Gastrocnemius medialis (tissue), 4 donors: ENCODE results near the gene FOXA2. TPM values are rescaled to one million over a fixed set of nuclear protein-coding genes. Genes with fewer than 3 reads are reported as not detected.

ENCODE experiments used
- ATAC-seq, 2 donors: fragments of 150-250 bp; one replicate each; pipeline ENCODE4 v1.9.1; 2016
- DNase-seq, 2 donors: peaks; one replicate each; pipeline ENCODE4 v3.0.0-alpha.2; 2019
- H3K27ac ChIP-seq, 4 donors: fragments of 200-600 bp; sonication (generic); 1 replicate in 1 of 4; 2 replicates in 3 of 4; pipeline ENCODE4 v1.5.1; 2016 to 2018; ENCODE audit warnings: mild to moderate bottlenecking in 2 of 4, moderate library complexity in 1 of 4
- H3K27me3 ChIP-seq, 3 donors: fragments of 200-600 bp; sonication (generic) in 2 of 3; 1 replicate in 1 of 3; 2 replicates in 2 of 3; pipeline versions ENCODE4 v1.5.1 to v1.6.0; 2016 to 2019; ENCODE audit warnings: mild to moderate bottlenecking in 1 of 3, moderate library complexity in 1 of 3
- H3K36me3 ChIP-seq, 2 donors: fragments of 200-600 bp; sonication (generic) in 1 of 2; one replicate each; pipeline ENCODE4 v1.5.1; 2017 to 2018
- H3K4me1 ChIP-seq, 2 donors: fragments of 200-600 bp; sonication (generic) in 1 of 2; one replicate each; pipeline ENCODE4 v1.5.1; 2016 to 2017; ENCODE audit warnings: mild to moderate bottlenecking in 2 of 2
- H3K4me3 ChIP-seq, 4 donors: fragments of 200-600 bp; sonication (generic) in 3 of 4; 1 replicate in 1 of 4; 2 replicates in 3 of 4; pipeline ENCODE4 v1.5.1; 2016 to 2019; ENCODE audit warnings: mild to moderate bottlenecking in 2 of 4
- H3K9me3 ChIP-seq, 3 donors: fragments of 200-600 bp; sonication (generic) in 2 of 3; 1 replicate in 1 of 3; 2 replicates in 2 of 3; pipeline ENCODE4 v1.5.1; 2016 to 2019
- POLR2A ChIP-seq, 2 donors: fragments of 450-650 bp; IDR thresholded peaks; one replicate each; pipeline ENCODE4 v1.6.1; 2017; ENCODE audit warnings: antibody characterized with exemption in 2 of 2, mild to moderate bottlenecking in 2 of 2, moderate library complexity in 2 of 2
- in situ Hi-C, 4 donors: fragments of 200-750 bp; cut with MboI; loops; one replicate each; pipeline versions ENCODE4 v1.15.0 to v1.8.0; 2017; ENCODE audit warnings: low sequenced_read_pairs in 4 of 4
- intact Hi-C: fragments of 100-400 bp; cut with DNase I; formaldehyde crosslinking; loops from one replicate; pipeline ENCODE4 v1.15.1; 2023; ENCODE audit warnings: low total_unique reads
- total RNA-seq, 4 donors: library from RNA; depleted of rRNA; stranded (reverse); fragments of >200 nt; gene quantifications; one replicate each; pipeline versions ENCODE4 v1.1.0 to v1.2.3, GENCODE V29; 2016
- TF ChIP-seq, protein P1 (sequence below), 5 experiments: fragments of 450-650 bp in 3 of 5; fragments of 200-600 bp in 2 of 5; sonication (generic) in 2 of 5; IDR thresholded peaks in 4 of 5; conservative IDR thresholded peaks in 1 of 5; 1 replicate in 4 of 5; 2 replicates in 1 of 5; pipeline ENCODE4 v1.5.1; 2016 to 2019; ENCODE audit warnings: antibody characterized with exemption in 5 of 5, mild to moderate bottlenecking in 3 of 5, moderate library complexity in 3 of 5

Gene FOXA2
- total RNA-seq, 4 donors from 2014 or later, result 0.42 to 0.72 TPM; not detected in 2

- DNase-seq (no peak), ATAC-seq (no peak)
- Histone ChIP-seq H3K27me3 (peaks cover 87 to 97% (median 90%) of the 10 kb centered on the region in 3 donors), H3K4me3 (peak overlapping the region in 3 of 4 donors; percentile 7 to 43 (median 18)), H3K36me3 (no peaks in the 10 kb centered on the region), H3K4me1 (peaks cover 5 to 18% of the 10 kb centered on the region in 2 donors), H3K9me3 (no peaks in the 10 kb centered on the region), H3K27ac (no peak overlapping the region)
- TF ChIP-seq, protein P1, sequence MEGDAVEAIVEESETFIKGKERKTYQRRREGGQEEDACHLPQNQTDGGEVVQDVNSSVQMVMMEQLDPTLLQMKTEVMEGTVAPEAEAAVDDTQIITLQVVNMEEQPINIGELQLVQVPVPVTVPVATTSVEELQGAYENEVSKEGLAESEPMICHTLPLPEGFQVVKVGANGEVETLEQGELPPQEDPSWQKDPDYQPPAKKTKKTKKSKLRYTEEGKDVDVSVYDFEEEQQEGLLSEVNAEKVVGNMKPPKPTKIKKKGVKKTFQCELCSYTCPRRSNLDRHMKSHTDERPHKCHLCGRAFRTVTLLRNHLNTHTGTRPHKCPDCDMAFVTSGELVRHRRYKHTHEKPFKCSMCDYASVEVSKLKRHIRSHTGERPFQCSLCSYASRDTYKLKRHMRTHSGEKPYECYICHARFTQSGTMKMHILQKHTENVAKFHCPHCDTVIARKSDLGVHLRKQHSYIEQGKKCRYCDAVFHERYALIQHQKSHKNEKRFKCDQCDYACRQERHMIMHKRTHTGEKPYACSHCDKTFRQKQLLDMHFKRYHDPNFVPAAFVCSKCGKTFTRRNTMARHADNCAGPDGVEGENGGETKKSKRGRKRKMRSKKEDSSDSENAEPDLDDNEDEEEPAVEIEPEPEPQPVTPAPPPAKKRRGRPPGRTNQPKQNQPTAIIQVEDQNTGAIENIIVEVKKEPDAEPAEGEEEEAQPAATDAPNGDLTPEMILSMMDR (IDR thresholded peaks at IDR 0.05 in 4 of 5, conservative IDR thresholded peaks at IDR 0.05 in 1 of 5), result no peak
- in situ Hi-C loops, result loop anchor here in 3 of 4 donors (25.0 kb wide), 1 partner anchor 241 kb away; no protein-coding TSS in a partner anchor
- intact Hi-C loops, result no loop called here
Observed at GRCh38 chr20:22578221-22579118, 5.9 kb downstream of the FOXA2 start.

DNA sequence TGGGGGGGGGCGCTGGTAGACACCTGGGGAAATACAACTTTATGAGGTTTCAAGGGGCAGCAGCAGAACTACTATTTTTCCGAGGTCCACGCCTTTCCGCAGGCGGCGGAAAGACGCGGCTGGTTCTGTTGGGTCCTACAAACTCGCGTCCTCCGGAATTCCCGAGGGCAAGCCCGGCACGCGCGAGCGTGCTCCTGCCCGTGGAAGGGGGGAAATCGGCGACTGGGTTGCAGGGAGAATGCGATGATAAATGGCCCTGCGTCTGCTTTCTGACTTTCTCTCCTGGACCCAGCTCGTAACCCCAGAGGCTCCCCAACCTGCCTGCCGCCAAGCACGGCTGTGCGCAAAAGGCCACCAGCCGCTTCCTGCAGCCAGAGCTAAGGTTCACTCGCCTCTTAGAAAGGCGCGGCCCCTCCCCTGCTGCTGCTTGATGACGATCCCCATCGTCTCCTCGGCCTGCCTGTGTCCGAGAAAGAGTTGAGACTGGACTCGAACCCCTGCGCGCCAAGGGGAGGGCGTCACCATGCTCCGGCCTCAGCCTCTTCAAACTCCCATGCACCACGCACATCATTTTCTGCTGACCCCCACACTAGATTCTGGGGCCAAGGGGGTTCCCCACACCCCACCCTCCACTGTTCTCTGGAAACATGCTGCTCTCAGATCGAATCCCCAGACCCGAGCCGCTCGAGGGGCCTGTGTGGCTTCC lies 6.7 kb downstream of the FOXA2 start:
- DNase-seq (no peak), ATAC-seq (no peak)
- in situ Hi-C loops (loop anchor here in 3 of 4 donors (25.0 kb wide), 1 partner anchor 240 kb away; no protein-coding TSS in a partner anchor), intact Hi-C loops (no loop called here)
- H3K27ac ChIP-seq, result no peak overlapping the region
- H3K27me3 ChIP-seq, result peaks cover 87 to 97% (median 90%) of the 10 kb centered on the region in 3 donors
- H3K36me3 ChIP-seq, result no peaks in the 10 kb centered on the region
- no peaks in the 10 kb centered on the region for H3K9me3 ChIP-seq
- TF ChIP-seq, protein P1 (IDR thresholded peaks at IDR 0.05 in 4 of 5, conservative IDR thresholded peaks at IDR 0.05 in 1 of 5), result no peak
- TF ChIP-seq POLR2A (IDR thresholded peaks at IDR 0.05), result no peak
- peak overlapping the region in 1 of 4 donors; percentile 43 for H3K4me3 ChIP-seq
- H3K4me1 ChIP-seq, result peaks cover 5 to 13% of the 10 kb centered on the region in 2 donors

DNA sequence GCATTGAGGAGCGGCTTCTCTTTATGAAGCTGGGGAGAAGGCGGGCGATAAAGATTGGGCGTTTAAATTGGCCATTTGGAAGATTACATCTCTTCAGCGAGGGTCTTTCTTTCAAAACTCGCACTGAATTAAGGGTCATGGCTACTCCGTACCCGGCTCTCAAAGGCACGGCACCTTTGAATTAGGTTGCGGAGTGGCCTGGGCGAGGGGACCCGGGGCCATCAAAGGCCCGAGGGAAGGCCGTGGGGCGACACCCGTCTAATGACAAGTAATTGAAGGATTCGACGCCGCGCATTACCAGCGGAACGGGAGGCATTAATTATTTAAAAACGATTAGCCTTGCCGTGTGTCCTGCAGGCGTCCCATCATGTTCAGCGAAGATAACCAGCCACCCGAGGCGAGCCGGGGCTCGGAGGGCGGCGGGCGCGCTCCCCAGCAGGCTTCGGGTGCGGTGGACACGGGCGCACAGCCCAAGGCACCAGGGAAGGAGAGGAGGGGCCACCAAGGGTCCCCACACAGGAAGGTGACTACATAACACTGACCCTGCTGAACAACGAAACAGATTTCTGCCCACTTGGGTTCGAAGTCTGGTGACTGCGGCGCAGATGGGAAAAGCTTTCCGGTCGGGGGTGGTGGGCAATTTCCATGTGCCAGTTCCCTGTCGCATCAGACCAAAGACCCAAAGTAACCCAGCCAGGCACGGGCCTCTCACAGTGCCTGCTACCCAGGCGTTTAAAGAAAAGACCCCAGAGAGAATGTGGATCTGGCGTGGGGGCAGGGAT lies 7.4 kb downstream of the FOXA2 start:
- TF ChIP-seq POLR2A (IDR thresholded peaks at IDR 0.05), result no peak
- TF ChIP-seq, protein P1 (IDR thresholded peaks at IDR 0.05 in 4 of 5, conservative IDR thresholded peaks at IDR 0.05 in 1 of 5), result no peak
- H3K9me3 ChIP-seq, result no peaks in the 10 kb centered on the region
- H3K4me3 ChIP-seq, result no peak overlapping the region
- H3K4me1 ChIP-seq, result peaks cover 5 to 13% of the 10 kb centered on the region in 2 donors
- intact Hi-C loops, result no loop called here
- in situ Hi-C loops, result loop anchor here in 3 of 4 donors (25.0 kb wide), 1 partner anchor 240 kb away; no protein-coding TSS in a partner anchor
- H3K27me3 ChIP-seq, result peaks cover 87 to 97% (median 90%) of the 10 kb centered on the region in 3 donors
- no peak overlapping the region for H3K27ac ChIP-seq
- ATAC-seq (no peak), DNase-seq (no peak)
- H3K36me3 ChIP-seq, result no peaks in the 10 kb centered on the region

DNA sequence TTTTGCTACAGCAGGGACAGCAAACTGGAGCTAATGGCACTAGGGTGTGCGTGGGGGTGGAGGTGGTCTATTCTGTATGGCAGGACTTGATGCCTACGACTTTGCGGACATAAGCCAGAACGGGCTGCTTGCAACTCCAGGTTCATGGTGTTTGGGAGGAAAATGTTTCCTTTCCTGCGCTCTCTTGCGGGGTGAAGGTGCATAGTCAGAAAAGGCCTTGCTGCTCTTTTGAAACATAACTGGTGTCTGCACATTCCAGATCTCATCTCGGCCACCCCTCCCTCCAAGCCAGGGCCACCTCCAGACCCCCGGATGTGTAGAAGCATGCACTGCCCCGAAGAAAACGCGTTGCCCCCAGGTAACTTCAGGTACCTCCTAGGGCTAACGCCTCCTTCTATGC lies 8.1 kb downstream of the FOXA2 start:
- Histone ChIP-seq H3K4me3 (no peak overlapping the region), H3K27ac (no peak overlapping the region), H3K36me3 (no peaks in the 10 kb centered on the region), H3K4me1 (peaks cover 5 to 13% of the 10 kb centered on the region in 2 donors), H3K27me3 (peaks cover 87 to 97% (median 90%) of the 10 kb centered on the region in 3 donors), H3K9me3 (no peaks in the 10 kb centered on the region)
- ATAC-seq (no peak), DNase-seq (no peak)
- TF ChIP-seq POLR2A (IDR thresholded peaks at IDR 0.05), result no peak
- TF ChIP-seq, protein P1 (IDR thresholded peaks at IDR 0.05 in 4 of 5, conservative IDR thresholded peaks at IDR 0.05 in 1 of 5), result no peak
- in situ Hi-C loops (loop anchor here in 3 of 4 donors (25.0 kb wide), 1 partner anchor 239 kb away; no protein-coding TSS in a partner anchor), intact Hi-C loops (no loop called here)
